Peyer's patch (tissue), 4 donors: Measurements from ENCODE around the gene SLC44A5.
"Not testable (repeated sequence)": the region's sequence is repeated elsewhere in the genome, so short reads cannot be mapped to it uniquely, and the experiment has no call there.

Experiments
- CTCF ChIP-seq, 6 experiments: fragments of 450-650 bp in 4 of 6; fragments of 200-600 bp in 2 of 6; sonication (generic) in 1 of 6; IDR thresholded peaks; one replicate each; pipeline ENCODE4 v1.5.1; 2017 to 2019; ENCODE audit warnings: antibody characterized with exemption in 6 of 6, mild to moderate bottlenecking in 3 of 6, moderate library complexity in 1 of 6
- POLR2A ChIP-seq, 2 donors: fragments of 450-650 bp; IDR thresholded peaks; one replicate each; pipeline ENCODE4 v1.5.1; 2017; ENCODE audit warnings: antibody characterized with exemption in 2 of 2, mild to moderate bottlenecking in 2 of 2, moderate library complexity in 2 of 2

DNA sequence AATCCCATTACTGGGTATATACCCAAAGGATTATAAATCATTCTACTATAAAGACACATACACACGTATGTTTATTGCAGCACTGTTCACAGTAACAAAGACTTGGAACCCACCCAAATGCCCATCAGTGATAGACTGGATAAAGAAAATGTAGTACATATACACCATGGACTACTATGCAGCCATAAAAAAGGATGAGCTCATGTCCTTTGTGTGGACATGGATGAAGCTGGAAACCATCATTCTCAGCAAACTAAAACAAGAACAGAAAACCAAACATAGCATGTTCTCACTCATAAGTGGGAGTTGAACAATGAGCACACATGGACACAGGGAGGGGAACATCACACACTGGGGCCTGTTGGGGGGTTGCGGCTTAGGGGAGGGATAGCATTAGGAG, 347.3 kb downstream of the SLC44A5 start:
- not testable (repeated sequence) for TF ChIP-seq CTCF, POLR2A (IDR thresholded peaks at IDR 0.05)
